ENCODE data around the gene LDLRAD4.

LDLRAD4 gene

GRCh38 chr18:13237073-13237472 lies 18.5 kb downstream of the LDLRAD4 start:
- no peak overlapping the region for H3K4me3 ChIP-seq (replicated peaks in 1 of 2; ENCODE audit: low read depth in 2 of 2, low read length in 2 of 2)
- no peak for TF ChIP-seq CTCF (IDR thresholded peaks at IDR 0.05; ENCODE audit: low read depth, low read length)
- no peak for DNase-seq (ENCODE audit: low read depth in 2 of 2)

GRCh38 chr18:13237641-13238040 lies 19.1 kb downstream of the LDLRAD4 start:
- no peak for DNase-seq (ENCODE audit: low read depth in 2 of 2)
- TF ChIP-seq CTCF (IDR thresholded peaks at IDR 0.05; ENCODE audit: low read depth, low read length) = no peak
- H3K4me3 ChIP-seq (replicated peaks in 1 of 2; ENCODE audit: low read depth in 2 of 2, low read length in 2 of 2) = no peak overlapping the region

- DNase-seq (ENCODE audit: low read depth in 2 of 2) = no peak
- no peak overlapping the region for H3K4me3 ChIP-seq (replicated peaks in 1 of 2; ENCODE audit: low read depth in 2 of 2, low read length in 2 of 2)
- no peak for TF ChIP-seq CTCF (IDR thresholded peaks at IDR 0.05; ENCODE audit: low read depth, low read length)
These were observed 20.8 kb downstream of the LDLRAD4 start for GRCh38 chr18:13239171-13239956.

GRCh38 chr18:13240060-13240725 lies 21.6 kb downstream of the LDLRAD4 start:
- no peak for DNase-seq (ENCODE audit: low read depth in 2 of 2)
- no peak overlapping the region for H3K4me3 ChIP-seq (replicated peaks in 1 of 2; ENCODE audit: low read depth in 2 of 2, low read length in 2 of 2)
- TF ChIP-seq CTCF (IDR thresholded peaks at IDR 0.05; ENCODE audit: low read depth, low read length) = no peak

- DNase-seq (ENCODE audit: low read depth in 2 of 2) = no peak
- TF ChIP-seq CTCF (IDR thresholded peaks at IDR 0.05; ENCODE audit: low read depth, low read length) = no peak
- H3K4me3 ChIP-seq (replicated peaks in 1 of 2; ENCODE audit: low read depth in 2 of 2, low read length in 2 of 2) = no peak overlapping the region
These were observed 22.7 kb downstream of the LDLRAD4 start for GRCh38 chr18:13241083-13241892.

GRCh38 chr18:13241893-13242175 lies 23.3 kb downstream of the LDLRAD4 start:
- no peak for DNase-seq (ENCODE audit: low read depth in 2 of 2)
- no peak overlapping the region for H3K4me3 ChIP-seq (replicated peaks in 1 of 2; ENCODE audit: low read depth in 2 of 2, low read length in 2 of 2)
- TF ChIP-seq CTCF (IDR thresholded peaks at IDR 0.05; ENCODE audit: low read depth, low read length) = no peak
